Measurements from ENCODE around the gene HCLS1. TPM values are rescaled to one million over a fixed set of nuclear protein-coding genes. Genes with fewer than 3 reads are reported as not detected.

The HCLS1 gene
- total RNA-seq, 1 donor from 2014 or later: 45.8 TPM

DNA sequence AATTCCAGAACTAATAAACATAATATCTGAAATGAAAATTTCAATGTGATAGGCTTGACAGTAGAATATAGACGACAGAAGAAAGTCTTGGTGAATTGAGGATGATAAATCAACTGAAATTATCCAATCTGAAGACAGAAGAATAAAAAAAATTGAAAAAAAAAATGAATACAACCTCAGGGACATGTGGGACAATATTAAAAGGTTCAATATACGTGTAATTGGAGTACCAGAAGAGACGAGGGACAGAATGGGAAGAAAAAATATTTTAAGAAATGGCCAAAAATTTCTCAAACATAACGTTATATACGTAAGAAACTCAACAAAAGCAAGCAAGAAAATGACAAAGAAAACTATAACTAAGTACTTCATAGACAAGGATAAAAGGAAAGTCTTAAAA lies 43.3 kb upstream of the HCLS1 start:
- Mint-ChIP-seq H3K4me1 (ENCODE audit: unreplicated experiment) (peaks cover 4% of the 10 kb centered on the region), H3K27me3 (ENCODE audit: unreplicated experiment) (no peaks in the 10 kb centered on the region), H3K4me3 (ENCODE audit: unreplicated experiment) (no peak overlapping the region), H3K36me3 (ENCODE audit: low read depth, unreplicated experiment) (peaks cover 7% of the 10 kb centered on the region), H3K27ac (ENCODE audit: unreplicated experiment) (no peak overlapping the region), H3K9me3 (ENCODE audit: unreplicated experiment) (no peaks in the 10 kb centered on the region)
- TF ChIP-seq, protein P1, sequence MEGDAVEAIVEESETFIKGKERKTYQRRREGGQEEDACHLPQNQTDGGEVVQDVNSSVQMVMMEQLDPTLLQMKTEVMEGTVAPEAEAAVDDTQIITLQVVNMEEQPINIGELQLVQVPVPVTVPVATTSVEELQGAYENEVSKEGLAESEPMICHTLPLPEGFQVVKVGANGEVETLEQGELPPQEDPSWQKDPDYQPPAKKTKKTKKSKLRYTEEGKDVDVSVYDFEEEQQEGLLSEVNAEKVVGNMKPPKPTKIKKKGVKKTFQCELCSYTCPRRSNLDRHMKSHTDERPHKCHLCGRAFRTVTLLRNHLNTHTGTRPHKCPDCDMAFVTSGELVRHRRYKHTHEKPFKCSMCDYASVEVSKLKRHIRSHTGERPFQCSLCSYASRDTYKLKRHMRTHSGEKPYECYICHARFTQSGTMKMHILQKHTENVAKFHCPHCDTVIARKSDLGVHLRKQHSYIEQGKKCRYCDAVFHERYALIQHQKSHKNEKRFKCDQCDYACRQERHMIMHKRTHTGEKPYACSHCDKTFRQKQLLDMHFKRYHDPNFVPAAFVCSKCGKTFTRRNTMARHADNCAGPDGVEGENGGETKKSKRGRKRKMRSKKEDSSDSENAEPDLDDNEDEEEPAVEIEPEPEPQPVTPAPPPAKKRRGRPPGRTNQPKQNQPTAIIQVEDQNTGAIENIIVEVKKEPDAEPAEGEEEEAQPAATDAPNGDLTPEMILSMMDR (IDR thresholded peaks at IDR 0.05; ENCODE audit: unreplicated experiment): no peak
- DNase-seq (ENCODE audit: low spot score): no peak

DNA sequence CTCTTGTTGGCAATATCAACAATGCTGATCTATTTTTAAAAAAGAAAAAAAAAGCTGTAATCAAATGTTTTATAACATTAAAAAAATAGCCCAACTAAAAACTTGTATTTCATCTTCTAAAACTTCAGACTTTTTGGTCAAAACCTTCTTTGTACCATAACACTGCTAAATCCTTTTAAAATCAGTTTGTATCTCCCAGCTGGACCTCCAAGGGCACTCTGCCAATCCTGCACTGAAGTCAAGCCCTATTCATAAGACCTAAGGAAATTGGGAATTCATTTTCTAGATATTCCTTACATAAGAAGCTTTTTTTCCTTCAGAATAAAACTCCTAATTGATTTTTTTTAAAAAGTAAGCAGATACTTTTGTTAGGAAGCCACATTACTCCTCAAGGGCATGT lies 38.2 kb upstream of the HCLS1 start:
- no peaks in the 10 kb centered on the region for H3K27me3 Mint-ChIP-seq (ENCODE audit: unreplicated experiment)
- no peaks in the 10 kb centered on the region for H3K9me3 Mint-ChIP-seq (ENCODE audit: unreplicated experiment)
- no peaks in the 10 kb centered on the region for H3K4me1 Mint-ChIP-seq (ENCODE audit: unreplicated experiment)
- TF ChIP-seq, protein P1 (IDR thresholded peaks at IDR 0.05; ENCODE audit: unreplicated experiment): no peak
- no peak overlapping the region for H3K27ac Mint-ChIP-seq (ENCODE audit: unreplicated experiment)
- peaks cover 22% of the 10 kb centered on the region for H3K36me3 Mint-ChIP-seq (ENCODE audit: low read depth, unreplicated experiment)
- H3K4me3 Mint-ChIP-seq (ENCODE audit: unreplicated experiment): no peak overlapping the region
- DNase-seq (ENCODE audit: low spot score): no peak

DNA sequence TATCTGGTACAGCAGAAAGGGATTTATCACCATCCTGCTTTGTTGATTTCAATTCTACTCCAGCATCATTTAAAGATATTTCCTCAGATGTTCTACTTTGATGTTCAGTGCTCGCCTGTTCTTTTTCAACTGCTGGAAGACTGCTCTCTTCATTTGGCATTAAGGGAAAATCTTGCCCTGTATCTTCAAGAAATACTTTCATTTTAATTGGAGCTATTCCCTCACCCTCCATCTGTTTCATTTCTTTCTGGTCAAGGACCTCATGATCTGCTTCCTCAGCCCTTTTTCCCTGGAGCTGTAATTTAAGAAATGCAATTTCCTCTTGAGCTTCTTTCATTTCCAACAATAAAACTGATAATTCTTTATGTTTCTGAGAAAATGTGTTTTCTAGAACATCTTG lies 37.8 kb upstream of the HCLS1 start:
- H3K27me3 Mint-ChIP-seq (ENCODE audit: unreplicated experiment): no peaks in the 10 kb centered on the region
- H3K4me1 Mint-ChIP-seq (ENCODE audit: unreplicated experiment): no peaks in the 10 kb centered on the region
- no peak overlapping the region for H3K4me3 Mint-ChIP-seq (ENCODE audit: unreplicated experiment)
- no peak overlapping the region for H3K27ac Mint-ChIP-seq (ENCODE audit: unreplicated experiment)
- TF ChIP-seq, protein P1 (IDR thresholded peaks at IDR 0.05; ENCODE audit: unreplicated experiment): no peak
- H3K9me3 Mint-ChIP-seq (ENCODE audit: unreplicated experiment): no peaks in the 10 kb centered on the region
- DNase-seq (ENCODE audit: low spot score): no peak
- peaks cover 20% of the 10 kb centered on the region for H3K36me3 Mint-ChIP-seq (ENCODE audit: low read depth, unreplicated experiment)

DNA sequence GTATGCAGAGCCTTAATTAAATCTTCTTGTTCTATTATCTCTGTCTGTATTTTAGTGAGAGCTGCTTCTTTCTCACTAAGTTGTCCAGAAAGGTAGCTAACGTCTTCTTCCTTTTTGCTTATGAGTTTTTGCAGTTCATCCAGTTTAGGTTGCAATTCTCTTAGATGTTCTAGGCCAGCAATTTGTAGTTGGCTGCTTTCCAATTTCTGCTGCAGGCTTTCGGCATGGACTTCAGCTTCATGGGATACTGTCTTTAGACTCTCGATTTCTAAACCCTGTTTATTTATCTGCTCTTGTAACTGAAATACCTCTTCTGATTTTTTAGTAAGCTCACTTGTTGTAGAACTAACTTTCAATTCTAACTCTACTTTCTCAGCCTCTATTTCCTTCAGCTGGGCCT lies 35.5 kb upstream of the HCLS1 start:
- no peaks in the 10 kb centered on the region for H3K27me3 Mint-ChIP-seq (ENCODE audit: unreplicated experiment)
- TF ChIP-seq, protein P1 (IDR thresholded peaks at IDR 0.05; ENCODE audit: unreplicated experiment): no peak
- H3K4me3 Mint-ChIP-seq (ENCODE audit: unreplicated experiment): no peak overlapping the region
- peaks cover 35% of the 10 kb centered on the region for H3K36me3 Mint-ChIP-seq (ENCODE audit: low read depth, unreplicated experiment)
- H3K27ac Mint-ChIP-seq (ENCODE audit: unreplicated experiment): no peak overlapping the region
- H3K4me1 Mint-ChIP-seq (ENCODE audit: unreplicated experiment): no peaks in the 10 kb centered on the region
- H3K9me3 Mint-ChIP-seq (ENCODE audit: unreplicated experiment): no peaks in the 10 kb centered on the region
- DNase-seq (ENCODE audit: low spot score): no peak

DNA sequence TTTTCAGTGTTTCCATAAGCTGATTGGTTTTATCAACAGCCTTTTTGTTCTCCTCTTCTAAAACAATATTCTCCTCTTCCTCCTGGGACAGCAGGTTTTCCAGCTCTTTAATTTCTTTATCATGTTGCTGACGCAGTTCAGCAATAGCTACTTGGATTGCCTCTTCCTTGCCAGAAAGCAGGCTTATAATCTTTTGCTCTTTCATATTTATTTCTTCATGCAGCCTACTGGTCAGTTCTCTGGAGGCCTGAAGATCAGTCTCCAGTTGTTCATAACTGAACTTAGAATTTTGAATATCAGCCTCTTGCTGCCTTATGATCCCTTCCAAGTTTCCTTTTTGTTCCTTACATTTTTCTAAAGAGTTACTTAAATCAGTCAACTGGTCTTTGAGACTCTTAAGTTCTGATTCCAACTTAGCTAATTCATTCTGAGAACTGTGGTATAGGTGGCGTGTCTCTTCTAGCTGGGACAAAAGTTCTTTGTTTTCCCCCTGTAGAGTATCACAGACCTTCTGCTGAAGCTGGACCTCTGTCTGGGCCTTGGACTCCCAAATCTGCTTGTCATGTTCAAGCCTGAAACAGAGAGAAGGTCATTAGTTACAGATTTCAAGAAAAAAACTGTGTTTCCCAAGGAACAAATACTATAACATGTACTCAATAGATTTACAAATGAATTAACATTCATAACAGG lies 31.5 kb upstream of the HCLS1 start:
- no peak for DNase-seq (ENCODE audit: low spot score)
- H3K4me3 Mint-ChIP-seq (ENCODE audit: unreplicated experiment): no peak overlapping the region
- H3K27me3 Mint-ChIP-seq (ENCODE audit: unreplicated experiment): no peaks in the 10 kb centered on the region
- no peaks in the 10 kb centered on the region for H3K9me3 Mint-ChIP-seq (ENCODE audit: unreplicated experiment)
- no peaks in the 10 kb centered on the region for H3K4me1 Mint-ChIP-seq (ENCODE audit: unreplicated experiment)
- TF ChIP-seq, protein P1 (IDR thresholded peaks at IDR 0.05; ENCODE audit: unreplicated experiment): no peak
- no peak overlapping the region for H3K27ac Mint-ChIP-seq (ENCODE audit: unreplicated experiment)
- H3K36me3 Mint-ChIP-seq (ENCODE audit: low read depth, unreplicated experiment): peaks cover 38% of the 10 kb centered on the region

Data from endothelial cell (in vitro differentiated cells).